ENCODE measurements around the gene OXT.

The OXT gene

GRCh38 chr20:3088031-3088430 is 16.6 kb downstream of the OXT start:
- no peak for DNase-seq

- no peak for DNase-seq
Observed at GRCh38 chr20:3090565-3090964, 19.1 kb downstream of the OXT start.

- DNase-seq: no peak
Observed at GRCh38 chr20:3092611-3093379, 21.4 kb downstream of the OXT start.

GRCh38 chr20:3093861-3094361 is 22.5 kb downstream of the OXT start:
- DNase-seq: no peak

GRCh38 chr20:3094848-3095629 is 23.6 kb downstream of the OXT start:
- DNase-seq: no peak

- DNase-seq: no peak
Observed at GRCh38 chr20:3100480-3100879, 29.1 kb downstream of the OXT start.

GRCh38 chr20:3101251-3101650 is 29.8 kb downstream of the OXT start:
- DNase-seq: no peak

GRCh38 chr20:3101737-3102574 is 30.5 kb downstream of the OXT start:
- peak; percentile 98 for DNase-seq

- DNase-seq: no peak
Observed at GRCh38 chr20:3102575-3103368, 31.4 kb downstream of the OXT start.

- no peak for DNase-seq
Observed at GRCh38 chr20:3103369-3104032, 32.1 kb downstream of the OXT start.

GRCh38 chr20:3105256-3106137 is 34.1 kb downstream of the OXT start:
- DNase-seq: no peak

GRCh38 chr20:3106185-3106584 is 34.8 kb downstream of the OXT start:
- no peak for DNase-seq

- peak; percentile 90 for DNase-seq
Observed at GRCh38 chr20:3106658-3107463, 35.4 kb downstream of the OXT start.

- DNase-seq: no peak
Observed at GRCh38 chr20:3107464-3108025, 36.1 kb downstream of the OXT start.

GRCh38 chr20:3109350-3110302 is 38.2 kb downstream of the OXT start:
- no peak for DNase-seq

- DNase-seq: no peak
Observed at GRCh38 chr20:3111507-3111906, 40.1 kb downstream of the OXT start.

- no peak for DNase-seq
Observed at GRCh38 chr20:3111995-3112394, 40.6 kb downstream of the OXT start.
